Amniotic stem cell (primary cell): ENCODE data around the gene FCN1.

Experiments
- DNase-seq: peaks from one replicate; lab custom pipeline; 2025; lab: John Stamatoyannopoulos, UW

FCN1 gene

DNA sequence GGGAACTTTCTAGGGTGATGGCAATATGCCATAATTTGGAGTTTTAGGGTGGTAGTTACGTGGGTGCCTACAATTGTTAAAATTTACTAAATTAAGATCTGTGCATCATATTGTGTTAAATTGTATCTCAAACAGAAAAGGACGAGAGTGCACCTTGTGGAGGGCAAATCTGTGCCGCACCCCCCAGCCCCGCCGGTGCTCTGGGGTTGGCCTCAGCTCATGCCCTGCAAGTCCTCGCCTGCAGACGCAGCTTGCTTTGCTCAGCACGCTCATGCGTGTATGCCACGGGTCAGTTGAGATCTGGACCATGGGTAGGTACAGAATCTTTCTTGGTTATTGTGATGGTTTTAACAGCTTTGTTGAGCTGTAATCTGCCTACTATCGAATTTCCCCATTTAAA lies 33.7 kb upstream of the FCN1 start:
- DNase-seq = no peak

DNA sequence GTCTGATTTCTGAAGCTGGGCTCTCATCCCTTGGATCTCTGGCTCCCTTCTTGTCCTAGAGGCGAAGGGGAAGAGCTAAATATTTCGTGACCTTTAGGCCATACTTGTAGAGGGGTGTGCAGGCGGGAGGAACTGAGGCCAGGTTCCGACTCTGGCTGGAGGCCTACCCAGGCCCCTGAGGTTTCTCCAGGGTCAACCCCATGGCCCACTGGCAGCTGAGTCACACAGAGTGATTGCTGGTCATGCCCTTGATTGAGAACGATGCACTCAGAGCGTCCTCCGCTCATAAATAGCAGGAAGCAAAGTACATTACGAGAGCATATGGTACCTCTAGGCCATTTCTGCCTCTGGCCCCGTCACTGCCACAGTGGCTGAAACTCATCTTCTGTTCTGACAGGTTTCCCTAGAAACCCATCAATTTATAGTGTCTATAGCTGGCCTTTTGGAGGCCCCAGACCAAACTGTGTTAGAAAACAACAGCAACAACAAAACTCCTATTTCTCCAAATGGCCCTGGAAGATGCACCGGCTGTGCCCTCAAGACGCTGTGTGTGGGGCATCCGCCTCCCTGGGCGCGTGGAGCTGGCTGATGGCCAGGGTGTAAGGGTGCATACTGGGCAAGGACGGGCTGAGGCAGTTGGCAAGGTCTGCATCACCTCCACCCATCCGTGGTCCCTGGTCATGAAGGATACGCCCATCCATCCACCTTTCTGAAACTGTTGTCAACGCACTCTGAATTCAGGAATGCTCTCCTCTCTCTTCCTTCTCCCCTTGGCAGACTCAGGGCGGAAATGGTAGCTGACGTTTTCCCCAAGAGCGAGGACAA lies 32.9 kb upstream of the FCN1 start:
- DNase-seq = no peak

DNA sequence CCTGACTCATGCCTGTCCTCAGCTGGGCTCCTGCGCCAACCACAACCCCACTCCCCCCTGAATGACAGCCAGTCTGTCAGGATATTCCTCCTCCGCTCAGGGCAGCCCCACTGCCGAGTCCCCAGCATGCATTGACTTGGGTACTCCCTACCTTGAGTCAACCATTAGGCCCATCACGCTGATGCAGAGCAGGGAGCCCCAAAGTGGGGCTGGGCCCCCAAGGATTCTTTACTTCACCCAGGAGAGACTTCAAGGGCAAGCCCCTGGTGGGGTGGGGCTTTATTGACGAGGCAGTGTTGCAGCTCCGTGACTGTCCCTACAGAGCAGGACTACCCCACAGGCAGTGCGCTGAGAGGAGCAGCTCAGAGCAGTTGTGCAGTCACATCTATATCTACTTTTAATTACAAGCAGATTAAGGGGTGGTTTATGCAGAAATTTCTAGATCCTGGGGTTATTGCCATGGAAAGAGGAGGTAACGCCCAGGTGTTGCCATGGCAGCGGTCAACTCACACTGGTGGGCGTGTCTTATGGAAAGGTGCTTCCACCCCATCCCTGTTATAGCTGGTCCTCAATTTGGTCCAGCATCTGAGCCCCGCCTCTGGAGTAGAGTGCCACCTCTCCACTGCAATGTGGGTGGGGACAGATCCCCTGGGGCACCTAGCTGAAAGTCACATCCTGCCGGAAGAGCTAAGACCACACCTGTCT lies 32.1 kb upstream of the FCN1 start:
- no peak for DNase-seq

DNA sequence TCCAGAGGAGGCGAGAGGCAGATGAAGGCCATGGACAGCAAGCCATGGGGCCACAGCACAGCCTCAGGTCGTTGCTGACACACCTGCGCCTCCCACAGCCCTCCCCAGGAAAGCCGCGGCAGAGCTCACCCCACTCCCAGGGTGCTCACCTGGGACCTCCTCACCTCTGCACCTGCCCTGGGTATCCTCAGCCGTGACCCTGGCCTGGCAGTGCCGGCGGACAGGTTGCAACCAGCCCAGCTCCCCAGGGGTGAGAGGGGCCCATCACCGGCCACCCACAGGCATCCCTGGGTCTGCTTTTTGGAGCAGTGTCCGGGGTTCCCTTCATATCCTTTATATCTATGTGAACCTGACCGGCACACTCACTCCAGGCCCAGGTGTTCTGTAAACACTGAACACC lies 30.4 kb upstream of the FCN1 start:
- no peak for DNase-seq

DNA sequence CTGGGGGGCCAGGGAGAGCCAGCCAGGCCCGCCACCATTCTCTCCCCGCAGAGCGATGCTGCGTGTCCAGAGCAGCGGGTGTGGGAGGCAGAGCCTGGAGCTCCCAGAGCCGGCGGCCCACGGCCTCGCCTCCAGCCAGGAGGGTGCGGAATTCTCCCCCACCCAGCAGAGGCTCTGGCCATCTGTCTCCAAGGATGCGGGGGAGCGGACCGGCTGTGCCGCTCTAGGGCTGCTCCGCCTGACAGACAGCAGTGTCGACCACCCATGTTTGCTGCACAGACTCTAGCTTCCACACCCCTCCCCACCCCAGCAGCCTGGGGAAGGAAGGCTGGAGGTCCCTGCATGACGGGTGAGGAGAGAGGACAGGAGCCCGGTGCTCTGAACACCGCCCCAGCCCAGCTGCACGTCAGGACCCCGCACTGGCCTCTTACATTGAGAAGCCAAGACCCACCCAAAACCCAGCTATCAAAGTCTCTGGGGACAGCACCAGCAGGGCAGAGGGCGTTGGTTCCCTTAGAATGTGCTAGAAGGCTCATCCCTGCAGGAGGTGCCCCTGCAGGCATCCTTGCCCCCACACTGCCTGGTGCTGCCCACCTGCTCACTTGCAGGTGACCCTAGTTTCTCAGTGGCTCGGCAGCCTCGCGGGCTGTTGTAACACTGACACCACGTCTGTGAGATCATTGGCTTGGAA lies 29.7 kb upstream of the FCN1 start:
- DNase-seq = no peak

DNA sequence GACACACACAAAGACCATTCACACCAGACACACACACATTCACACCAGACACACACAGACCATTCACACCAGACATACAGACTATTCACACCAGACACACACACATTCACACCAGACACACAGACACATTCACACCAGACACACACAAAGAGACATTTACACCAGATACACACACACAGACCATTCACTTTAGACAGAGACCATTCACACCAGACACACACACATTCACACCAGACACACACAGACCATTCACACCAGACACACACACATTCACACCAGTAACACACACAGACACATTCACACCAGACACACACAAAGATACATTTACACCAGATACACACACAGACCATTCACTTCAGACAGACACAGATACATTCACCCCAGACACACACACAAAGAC lies 29.0 kb upstream of the FCN1 start:
- no peak for DNase-seq

DNA sequence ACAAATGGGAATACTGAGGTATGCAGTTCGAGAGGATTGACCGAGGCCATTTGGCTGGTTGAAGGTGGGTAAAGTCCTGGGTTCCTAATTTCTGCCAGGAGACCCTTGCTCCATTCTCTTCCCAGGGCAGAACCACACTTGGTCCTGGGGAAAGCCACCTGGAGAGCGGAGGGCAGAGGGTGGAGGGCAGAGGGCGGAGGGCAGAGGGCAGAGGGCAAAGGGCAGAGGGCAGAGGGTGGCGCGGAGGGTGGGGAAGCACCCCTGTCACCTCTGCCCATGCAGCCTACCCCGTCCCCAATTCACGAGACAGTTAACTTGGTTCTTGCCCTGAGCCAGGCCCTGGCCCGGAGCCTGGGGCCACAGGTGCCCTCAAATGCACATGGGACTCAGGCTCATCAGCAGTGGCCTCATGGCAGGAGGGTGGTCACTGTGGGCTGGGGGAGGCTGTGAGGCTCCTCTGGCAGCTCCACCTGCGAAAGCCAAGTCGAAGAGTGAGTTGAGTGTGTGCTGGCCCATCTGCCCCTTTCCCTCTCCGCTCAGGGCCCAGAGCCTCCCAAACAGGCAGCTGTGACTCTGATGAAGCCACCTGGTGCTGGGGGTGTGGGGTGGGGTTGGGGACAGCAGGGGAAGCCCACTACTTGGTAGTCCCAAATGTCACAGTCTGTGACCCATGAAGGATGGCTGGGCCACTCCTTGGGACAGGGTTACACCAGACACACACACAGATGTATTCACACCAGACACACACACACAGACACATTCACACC lies 28.0 kb upstream of the FCN1 start:
- no peak for DNase-seq

DNA sequence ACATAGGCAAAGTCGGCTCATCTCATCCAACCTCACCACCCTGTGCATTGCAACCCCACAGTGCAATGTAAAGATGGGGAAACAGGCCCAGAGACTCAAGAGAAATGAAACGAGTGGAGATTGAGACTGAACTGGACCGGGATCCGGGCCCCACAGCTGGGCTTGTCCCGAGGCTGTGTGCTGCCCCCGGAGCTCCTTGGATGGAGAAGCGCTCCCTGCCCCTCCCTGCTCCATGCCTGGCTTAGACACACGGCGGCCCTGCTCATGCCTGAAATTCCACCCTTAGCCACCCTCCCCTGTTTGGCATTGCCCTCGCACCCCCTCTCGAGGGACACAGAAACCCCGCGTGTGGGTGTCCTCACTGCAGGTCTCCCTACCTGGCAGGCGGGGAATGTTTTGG lies 27.2 kb upstream of the FCN1 start:
- DNase-seq = no peak

DNA sequence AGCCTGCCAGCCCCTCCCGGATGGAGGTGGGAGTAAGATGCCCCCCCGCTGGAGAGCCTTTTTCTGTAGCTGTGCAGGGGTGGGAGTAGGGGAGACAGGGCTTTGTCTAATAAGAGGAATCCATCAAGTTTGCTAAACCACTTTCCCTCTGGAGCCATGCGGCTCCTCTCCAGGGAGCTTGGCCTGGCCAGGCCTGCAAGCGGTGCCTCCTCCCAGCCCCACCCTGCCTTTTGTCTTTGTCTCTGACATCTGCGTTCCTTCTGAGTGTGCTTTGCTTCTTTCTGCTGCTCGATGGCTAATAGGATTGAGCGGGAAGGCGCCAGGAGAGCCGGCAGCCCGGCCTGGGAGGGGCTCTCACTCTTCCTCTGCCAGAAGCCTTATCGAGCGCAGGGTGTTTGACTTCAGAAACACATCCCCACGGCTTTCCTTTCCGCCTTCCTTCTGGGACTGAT lies 26.7 kb upstream of the FCN1 start:
- DNase-seq = no peak

DNA sequence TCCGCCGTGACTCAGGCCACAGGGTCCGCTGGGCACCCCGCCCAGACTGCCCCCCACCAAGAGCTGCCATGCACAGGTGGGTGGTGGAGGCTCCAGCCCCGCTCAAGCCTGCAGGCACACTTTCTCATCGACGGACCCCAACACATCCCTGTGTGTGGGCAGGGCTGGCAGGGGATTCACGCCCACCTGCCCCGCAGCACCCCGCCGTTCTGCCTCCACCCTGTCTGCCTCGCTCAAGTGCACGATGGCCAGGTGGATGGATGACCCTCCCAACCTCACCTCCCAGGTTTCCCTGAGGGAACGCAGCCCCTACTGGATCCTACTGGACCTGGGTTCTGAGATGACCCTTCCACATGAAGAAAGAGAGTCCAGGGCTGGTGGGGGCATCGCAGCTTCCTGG lies 26.1 kb upstream of the FCN1 start:
- no peak for DNase-seq

DNA sequence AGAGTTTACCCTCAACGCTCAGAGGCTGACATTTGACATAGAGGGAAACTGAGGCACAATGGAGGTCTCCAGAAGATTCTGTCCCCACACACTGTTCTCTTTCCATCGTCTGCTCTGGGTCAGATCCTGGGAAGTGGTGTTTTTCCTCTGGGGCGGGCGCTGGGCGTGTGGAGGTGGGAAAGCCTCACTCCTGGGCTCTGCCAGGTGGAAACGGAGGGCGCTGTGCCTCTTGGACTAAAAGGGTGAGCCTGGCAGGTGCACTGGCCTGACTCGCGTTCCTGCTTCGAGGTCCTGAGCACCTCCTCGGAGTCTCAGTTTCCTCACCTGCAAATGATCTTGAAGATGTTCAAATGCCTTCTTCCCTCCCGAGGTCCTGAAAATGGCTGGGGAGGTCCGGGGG lies 25.7 kb upstream of the FCN1 start:
- no peak for DNase-seq

DNA sequence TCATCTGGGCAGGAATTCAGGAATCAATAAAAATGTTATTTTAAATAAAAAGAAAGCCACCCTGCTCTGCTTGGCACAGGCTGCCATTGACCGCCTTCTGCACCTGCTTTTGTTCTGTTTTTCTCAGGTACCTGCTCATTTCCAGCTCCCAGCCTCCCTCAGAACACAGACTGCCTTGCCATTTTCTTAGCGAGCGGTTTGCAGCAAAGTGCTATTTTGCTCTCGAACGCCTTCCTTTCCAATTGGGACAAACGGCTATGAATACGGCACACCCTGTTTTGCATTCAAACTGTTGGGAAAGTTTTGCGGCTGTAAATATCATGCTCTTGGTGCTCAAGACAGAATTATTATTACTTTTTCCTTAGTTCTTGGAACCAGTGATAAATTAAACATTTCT lies 25.1 kb upstream of the FCN1 start:
- DNase-seq = no peak

DNA sequence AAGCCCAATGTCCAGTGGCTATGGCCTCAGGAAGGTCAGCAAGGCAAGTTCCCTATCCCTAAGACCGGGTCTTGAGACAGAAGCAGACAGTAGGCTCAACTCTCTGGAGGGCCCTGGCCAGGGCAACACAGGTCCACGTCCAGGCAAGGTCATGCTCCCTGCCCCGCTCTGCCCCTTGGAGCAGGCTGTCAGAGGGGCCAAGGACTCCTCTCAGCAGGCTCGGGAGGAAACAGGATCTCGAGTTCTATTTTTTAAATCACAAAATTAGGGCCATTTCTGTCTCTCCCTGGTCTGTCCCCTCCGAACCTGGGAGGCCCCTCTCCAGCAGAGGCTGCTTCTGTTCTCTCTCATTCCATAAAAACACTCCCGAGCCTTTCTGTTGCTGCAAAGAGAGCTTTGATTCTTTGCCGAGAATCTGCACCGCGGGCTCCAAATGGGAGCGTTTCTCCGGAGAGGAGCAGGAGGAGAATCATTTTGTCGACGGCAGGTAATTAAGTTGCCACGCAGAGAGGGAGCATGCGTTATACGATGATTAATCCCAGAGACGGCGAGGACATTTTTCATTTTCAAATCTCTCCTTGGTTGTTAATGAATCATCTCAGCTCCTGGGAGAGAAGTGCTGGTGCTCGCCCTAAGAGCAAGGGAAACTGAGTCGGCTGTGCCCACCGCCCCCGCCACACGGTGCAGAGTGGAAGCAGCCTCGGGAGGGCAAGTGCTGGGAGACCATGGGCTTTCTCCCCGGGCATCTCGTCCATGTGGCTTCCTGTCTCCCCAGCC lies 24.5 kb upstream of the FCN1 start:
- no peak for DNase-seq

DNA sequence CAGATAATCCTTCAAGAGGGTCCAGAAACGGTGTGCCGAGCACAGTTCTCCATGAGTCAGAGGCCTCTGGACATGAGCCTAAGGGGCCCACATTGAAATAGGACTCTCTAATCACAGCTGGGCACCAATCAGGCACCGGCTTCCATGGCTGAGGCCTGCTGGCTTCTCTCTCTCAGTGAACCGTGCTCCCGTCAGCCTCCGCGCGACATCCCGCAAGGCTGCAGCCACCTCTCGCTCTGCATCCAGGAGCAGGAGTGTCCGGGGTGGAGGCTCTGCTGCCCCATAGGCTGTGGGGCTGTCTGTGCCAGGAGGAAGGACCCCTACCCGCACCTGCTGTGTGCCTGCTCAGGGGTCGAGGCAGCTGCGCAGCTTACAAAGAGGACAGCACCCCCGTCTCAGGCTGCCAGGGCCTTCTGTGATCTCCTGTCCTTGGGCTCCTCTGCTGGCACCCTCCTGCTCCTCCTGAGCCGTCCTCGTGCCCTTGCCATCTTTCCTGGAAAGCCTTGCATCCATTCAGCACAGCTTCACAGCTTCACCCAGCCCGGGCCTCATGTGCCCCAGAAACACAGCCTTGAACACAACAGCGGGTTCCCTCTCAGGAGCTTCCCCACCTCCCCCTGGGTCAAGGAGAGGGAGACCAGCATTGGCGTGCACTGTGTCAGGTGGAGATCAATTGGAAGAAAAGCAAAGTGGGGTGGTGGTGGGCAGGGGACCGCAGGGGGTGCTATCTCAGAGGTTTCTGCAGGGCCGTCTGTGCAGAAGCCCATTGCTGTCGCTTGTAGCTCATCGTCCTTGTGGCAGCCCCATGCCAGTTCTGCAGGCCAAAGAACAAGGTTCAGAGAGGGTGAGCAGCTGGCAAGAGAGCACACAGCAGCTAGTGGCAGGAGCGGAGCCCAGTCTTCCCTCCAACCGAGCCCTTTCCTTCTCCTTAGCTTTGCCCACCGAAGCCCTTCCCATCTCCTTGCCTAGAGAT lies 22.8 kb upstream of the FCN1 start:
- DNase-seq = no peak

DNA sequence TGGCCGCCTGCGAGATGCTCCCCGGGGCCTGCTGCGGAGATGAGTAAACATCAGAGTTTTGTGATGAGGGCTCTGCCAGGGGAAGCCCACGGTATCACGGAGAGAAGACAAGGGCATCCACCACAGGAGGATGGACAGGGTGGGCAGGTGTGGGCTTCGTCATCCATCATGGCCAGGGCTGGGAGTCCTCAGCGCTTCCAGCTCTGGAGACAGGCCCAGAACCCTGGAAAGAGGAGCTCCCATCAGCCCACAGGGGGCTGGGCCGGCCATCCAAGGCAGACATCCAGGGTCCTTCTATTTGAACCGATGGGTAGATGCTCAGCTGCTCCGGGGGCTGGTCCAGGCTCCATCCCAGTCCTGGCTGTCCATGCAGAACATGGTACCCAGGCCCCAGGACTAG lies 22.1 kb upstream of the FCN1 start:
- no peak for DNase-seq

DNA sequence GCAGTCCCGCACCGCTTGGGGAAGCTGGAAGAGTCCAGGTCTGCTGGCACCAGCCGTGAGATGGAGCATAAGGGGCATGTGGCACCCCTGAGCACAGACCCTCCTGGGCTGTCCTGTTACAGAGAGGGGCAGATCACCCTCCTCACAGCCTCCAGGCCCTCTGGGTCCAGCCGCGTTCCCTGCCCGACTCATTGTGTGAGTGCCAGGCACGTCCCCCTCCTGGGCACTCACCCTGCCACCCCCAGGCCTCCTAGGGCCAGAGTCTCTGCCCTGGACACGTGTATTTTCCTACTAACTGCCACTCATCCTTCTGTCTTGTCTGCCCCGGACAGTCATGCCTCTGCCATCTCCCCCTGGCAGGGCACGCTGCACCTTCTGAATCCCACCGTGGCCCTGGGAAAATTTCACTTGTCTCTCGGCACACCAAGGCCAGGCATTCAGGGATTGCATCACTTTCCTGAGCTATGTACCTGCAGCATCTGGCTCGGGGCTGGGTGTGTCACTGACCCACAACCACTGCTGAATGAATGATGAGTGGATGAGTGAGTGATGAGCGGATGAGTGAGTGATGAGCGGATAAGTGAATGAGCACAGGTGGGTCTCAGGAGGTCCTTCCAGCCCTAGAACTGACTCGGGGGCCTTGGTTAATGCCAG lies 21.5 kb upstream of the FCN1 start:
- DNase-seq = no peak

DNA sequence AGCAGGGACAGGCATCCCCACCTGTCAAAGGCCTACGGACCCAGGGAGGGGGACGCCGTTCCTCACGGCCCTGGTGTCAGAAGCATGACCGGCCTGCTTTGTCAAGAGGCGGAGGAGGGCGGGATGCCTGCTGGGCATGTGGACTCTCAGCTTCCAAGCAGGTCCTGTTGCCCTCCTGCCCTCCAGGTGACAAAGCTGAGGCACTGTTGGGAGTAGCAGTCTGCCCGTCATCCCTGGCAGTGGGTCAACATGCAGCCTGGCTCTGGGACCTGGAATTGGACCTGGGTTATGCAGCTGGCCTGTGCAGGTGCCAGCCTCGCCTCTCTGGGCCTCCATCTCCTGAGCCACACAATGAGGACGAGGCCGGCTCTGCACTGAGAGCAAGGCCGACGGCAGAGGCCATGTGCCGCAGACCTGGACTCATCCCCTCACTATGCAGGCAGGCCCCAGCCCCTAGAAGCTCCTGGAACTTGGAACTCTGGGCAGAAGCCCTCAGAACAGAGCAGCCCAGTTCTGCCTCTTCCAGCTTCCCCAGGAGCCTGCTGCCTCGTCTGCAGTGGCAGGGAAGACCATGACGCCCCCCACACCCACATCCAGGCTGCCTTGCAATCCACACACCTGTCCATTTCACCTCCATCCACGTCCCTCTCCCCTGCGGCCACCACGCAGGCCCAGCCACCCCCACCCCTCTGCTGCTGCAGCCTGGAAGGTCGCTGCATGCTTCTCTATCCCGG lies 20.8 kb upstream of the FCN1 start:
- no peak for DNase-seq

DNA sequence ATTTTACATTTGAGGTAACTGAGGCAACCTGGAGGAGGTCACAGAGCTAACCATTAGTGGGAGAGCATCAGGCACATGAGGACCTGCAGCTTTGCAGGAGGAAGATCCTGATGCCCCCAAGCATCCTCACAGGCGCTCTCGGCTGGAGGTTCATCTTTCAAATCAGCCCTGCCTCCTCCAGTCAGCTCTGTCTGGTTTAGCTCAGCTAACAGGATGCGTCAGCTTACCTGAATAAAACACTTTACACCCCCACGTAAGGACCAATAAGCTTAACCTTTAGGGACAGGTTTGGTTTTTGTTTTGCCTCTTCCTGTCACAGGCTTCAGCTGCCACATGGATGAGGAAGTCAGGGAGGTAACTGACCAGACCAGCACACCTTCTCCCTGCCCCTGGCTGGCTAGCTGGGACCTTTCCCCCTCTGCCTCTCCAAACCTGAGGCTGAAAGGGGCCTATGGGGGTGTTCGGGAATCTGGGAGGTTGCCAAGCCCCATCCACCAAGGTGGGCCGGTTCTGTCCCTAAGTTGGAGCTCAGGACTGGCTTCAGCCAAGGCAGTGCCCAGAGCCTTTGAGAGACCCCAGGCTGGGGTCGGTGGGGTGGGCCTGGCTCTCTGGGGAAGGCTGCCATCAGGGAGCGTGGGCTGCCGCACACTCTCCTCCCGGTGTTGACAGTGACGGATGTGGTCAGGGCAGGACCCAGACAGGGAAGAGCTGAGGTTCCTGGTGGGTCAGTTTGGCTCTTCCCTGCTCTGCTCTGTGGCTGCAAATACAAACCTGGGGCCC lies 20.0 kb upstream of the FCN1 start:
- DNase-seq = no peak
